ENCODE measurements around the gene RAB14. TPM values are rescaled to one million over a fixed set of nuclear protein-coding genes. Genes with fewer than 3 reads are reported as not detected.

RAB14 gene
- total RNA-seq, 1 donor from 2014 or later = 29.0 TPM

DNA sequence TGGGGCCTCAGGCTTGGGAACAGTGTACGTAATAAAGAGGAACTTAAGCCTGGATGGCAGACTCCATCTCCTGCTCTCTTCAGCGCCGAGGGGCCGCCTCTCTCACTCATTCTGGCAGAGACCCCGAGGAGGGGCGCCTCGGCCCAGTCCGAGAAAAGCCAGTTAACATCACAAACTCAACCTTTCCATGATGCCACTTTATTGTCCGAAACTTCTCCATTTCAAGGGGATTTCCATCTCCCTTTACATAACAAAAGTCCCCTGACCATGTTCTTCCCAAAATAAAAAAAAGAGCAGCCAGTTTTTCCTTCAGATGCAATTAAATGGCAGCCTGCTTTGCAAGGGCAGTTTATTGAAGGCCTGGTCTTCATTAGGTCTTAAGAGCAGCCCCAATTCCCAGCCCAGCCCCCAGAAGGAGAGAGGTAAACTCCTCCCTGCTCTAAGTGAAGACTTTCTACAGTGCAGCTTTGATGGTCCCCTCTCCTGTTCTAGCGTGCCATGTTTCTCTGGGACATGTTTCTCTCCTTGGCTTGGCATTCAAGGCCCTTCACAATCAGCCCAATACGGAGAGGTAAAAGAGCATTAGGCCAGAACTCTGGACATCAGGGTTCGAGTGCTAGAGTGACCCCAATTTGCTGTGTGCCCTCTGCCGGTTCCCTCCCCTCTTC lies 19.5 kb upstream of the RAB14 start:
- H3K4me1 ChIP-seq = no peaks in the 10 kb centered on the region

DNA sequence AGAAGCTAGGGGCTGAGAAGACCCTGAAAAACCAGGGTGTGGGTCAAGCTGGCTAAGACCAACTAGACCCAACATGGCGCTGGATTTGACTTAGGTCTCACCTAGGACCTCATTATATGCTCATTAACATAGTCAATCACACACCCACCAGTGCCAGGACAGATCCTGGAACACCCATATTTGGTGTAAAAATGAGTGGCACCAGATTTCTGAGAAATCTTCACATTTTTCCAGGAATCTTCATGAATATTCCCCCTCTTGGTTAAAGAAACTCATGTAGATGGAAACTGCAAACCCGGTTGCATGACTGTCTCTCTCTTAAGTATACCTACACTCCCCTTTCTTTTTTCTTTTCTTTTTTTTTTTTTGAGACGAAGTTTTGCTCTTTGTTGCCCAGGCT lies 17.9 kb upstream of the RAB14 start:
- H3K27ac ChIP-seq = no peak overlapping the region
- no peaks in the 10 kb centered on the region for H3K4me1 ChIP-seq
- DNase-seq (ENCODE audit: extremely low spot score in 2 of 2) = peak in 1 of 2 donors; percentile 9
- no peaks in the 10 kb centered on the region for H3K36me3 ChIP-seq
- intact Hi-C loops (cut with DNase I) = loop anchor here (5.0 kb wide), 2 partner anchors 93 to 178 kb away; no protein-coding TSS in a partner anchor
- H3K9me3 ChIP-seq = no peaks in the 10 kb centered on the region
- TF ChIP-seq POLR2AphosphoS5 (IDR thresholded peaks at IDR 0.05; ENCODE audit: insufficient read depth in 1 of 2, low read depth in 1 of 2) (no peak), POLR2A (IDR thresholded peaks at IDR 0.05) (no peak)
- TF ChIP-seq, protein P1, sequence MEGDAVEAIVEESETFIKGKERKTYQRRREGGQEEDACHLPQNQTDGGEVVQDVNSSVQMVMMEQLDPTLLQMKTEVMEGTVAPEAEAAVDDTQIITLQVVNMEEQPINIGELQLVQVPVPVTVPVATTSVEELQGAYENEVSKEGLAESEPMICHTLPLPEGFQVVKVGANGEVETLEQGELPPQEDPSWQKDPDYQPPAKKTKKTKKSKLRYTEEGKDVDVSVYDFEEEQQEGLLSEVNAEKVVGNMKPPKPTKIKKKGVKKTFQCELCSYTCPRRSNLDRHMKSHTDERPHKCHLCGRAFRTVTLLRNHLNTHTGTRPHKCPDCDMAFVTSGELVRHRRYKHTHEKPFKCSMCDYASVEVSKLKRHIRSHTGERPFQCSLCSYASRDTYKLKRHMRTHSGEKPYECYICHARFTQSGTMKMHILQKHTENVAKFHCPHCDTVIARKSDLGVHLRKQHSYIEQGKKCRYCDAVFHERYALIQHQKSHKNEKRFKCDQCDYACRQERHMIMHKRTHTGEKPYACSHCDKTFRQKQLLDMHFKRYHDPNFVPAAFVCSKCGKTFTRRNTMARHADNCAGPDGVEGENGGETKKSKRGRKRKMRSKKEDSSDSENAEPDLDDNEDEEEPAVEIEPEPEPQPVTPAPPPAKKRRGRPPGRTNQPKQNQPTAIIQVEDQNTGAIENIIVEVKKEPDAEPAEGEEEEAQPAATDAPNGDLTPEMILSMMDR (IDR thresholded peaks at IDR 0.05) = no peak
- H3K4me3 ChIP-seq = no peak overlapping the region
- H3K27me3 ChIP-seq = no peaks in the 10 kb centered on the region

More for the DNA sequence above, 19.5 kb upstream of the RAB14 start:
- TF ChIP-seq POLR2AphosphoS5 (IDR thresholded peaks at IDR 0.05; ENCODE audit: insufficient read depth in 1 of 2, low read depth in 1 of 2) (no peak), POLR2A (IDR thresholded peaks at IDR 0.05) (no peak)
- TF ChIP-seq, protein P1 (IDR thresholded peaks at IDR 0.05) = no peak
- intact Hi-C loops (cut with DNase I) = no loop called here
- peak in 1 of 2 donors; percentile 67 for DNase-seq (ENCODE audit: extremely low spot score in 2 of 2)
- H3K36me3 ChIP-seq = no peaks in the 10 kb centered on the region
- H3K27ac ChIP-seq = peak overlapping the region; percentile 28
- no peak overlapping the region for H3K4me3 ChIP-seq
- no peaks in the 10 kb centered on the region for H3K9me3 ChIP-seq
- H3K27me3 ChIP-seq = no peaks in the 10 kb centered on the region

DNA sequence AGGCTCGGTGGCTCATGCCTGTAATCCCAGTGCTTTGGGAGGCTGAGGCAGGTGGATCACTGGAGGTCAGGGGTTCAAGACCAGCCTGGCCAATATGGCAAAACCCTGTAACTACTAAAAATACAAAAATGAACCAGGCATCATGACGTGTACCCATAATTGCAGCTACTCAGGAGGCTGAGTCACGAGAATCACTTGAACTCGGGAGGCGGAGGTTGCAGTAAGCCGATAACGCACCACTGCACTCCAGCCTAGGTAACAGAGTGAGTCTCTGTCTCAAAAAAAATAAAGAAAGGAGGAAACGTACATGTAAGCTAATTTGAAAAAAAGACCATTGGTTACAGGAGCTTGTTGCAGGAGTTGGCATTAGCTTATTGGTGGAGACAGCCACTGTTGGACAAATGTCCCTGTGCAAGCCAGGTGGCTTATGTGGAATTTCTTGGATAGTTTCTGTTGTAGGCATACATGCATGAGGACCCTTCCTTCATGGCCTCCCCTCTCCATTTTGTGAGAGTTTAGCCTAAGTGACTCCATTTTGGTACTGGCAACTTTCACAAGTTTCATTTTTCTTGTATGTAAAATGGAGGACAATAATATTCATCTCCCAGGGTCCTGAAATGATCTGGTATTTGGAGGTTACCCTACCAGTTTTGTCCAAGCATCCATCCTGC lies 16.8 kb upstream of the RAB14 start:
- Histone ChIP-seq H3K4me1 (peaks cover 2% of the 10 kb centered on the region), H3K27ac (no peak overlapping the region), H3K4me3 (no peak overlapping the region), H3K27me3 (no peaks in the 10 kb centered on the region), H3K36me3 (no peaks in the 10 kb centered on the region), H3K9me3 (no peaks in the 10 kb centered on the region)
- peak in 1 of 2 donors; percentile 22 for DNase-seq (ENCODE audit: extremely low spot score in 2 of 2)
- TF ChIP-seq POLR2AphosphoS5 (IDR thresholded peaks at IDR 0.05; ENCODE audit: insufficient read depth in 1 of 2, low read depth in 1 of 2) (no peak), POLR2A (IDR thresholded peaks at IDR 0.05) (no peak)
- TF ChIP-seq, protein P1 (IDR thresholded peaks at IDR 0.05) = no peak
- intact Hi-C loops (cut with DNase I) = loop anchor here (5.0 kb wide), 2 partner anchors 94 to 179 kb away; no protein-coding TSS in a partner anchor

DNA sequence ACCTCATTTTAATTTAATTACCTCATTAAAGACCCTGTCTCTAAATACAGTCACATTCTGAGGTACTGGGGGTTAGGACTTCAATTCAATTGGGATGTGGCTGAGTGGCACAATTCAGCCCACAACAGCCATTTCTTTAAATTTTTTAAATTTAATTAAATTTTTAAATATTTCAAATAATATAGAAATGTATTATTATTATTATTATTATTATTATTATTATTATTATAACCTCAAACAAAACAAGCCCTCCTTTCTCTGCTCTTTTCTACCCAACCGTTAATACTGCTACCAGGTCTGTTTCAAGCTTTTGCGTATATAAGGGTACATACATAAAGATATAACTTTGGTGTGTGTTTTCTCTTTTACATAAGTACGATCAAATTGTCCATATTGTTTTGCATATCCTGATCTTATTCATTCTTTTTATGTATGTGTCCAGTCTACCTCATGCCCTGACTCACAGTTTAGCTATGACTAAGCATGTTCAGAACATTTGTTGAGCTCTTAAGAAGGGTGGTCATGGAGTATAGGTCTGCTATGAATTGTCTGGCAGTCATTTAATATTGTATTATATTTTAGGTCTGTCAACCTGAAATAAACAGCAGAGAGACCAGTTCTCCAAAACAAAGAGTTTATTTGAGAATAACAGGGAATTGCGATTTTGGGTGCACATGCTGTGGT lies 16.1 kb upstream of the RAB14 start:
- intact Hi-C loops (cut with DNase I) = loop anchor here (5.0 kb wide), 2 partner anchors 95 to 180 kb away; no protein-coding TSS in a partner anchor

More for the DNA sequence above, 16.1 kb upstream of the RAB14 start:
- no peaks in the 10 kb centered on the region for H3K9me3 ChIP-seq
- no peak for DNase-seq (ENCODE audit: extremely low spot score in 2 of 2)
- H3K4me3 ChIP-seq = no peak overlapping the region
- H3K27ac ChIP-seq = no peak overlapping the region
- no peaks in the 10 kb centered on the region for H3K27me3 ChIP-seq
- TF ChIP-seq POLR2A (IDR thresholded peaks at IDR 0.05) (no peak), POLR2AphosphoS5 (IDR thresholded peaks at IDR 0.05; ENCODE audit: insufficient read depth in 1 of 2, low read depth in 1 of 2) (no peak)
- TF ChIP-seq, protein P1 (IDR thresholded peaks at IDR 0.05) = no peak
- H3K36me3 ChIP-seq = no peaks in the 10 kb centered on the region
- peaks cover 10% of the 10 kb centered on the region for H3K4me1 ChIP-seq
